ENCODE data around the gene CMPK1.

Gene CMPK1

DNA sequence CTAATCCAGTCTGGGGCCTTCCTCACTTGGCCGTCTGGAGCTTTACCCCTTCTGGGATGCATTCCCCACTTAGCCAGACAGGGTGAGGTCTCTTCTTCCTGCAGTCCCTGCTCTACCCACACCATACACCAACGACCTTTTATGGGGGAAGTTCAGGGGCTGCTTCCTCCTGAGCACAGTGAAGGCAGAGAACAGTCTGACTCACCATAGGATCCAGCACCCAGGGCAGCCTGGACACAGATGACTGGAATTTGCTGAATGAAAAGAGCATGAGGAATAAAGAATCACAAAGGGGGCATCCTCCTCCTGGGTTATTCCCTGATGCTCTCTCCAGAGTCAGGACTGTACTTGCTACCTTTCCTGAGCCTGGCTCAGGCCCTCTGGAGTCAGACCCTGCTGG, 77.8 kb downstream of the CMPK1 start:
- TF ChIP-seq, protein P1, sequence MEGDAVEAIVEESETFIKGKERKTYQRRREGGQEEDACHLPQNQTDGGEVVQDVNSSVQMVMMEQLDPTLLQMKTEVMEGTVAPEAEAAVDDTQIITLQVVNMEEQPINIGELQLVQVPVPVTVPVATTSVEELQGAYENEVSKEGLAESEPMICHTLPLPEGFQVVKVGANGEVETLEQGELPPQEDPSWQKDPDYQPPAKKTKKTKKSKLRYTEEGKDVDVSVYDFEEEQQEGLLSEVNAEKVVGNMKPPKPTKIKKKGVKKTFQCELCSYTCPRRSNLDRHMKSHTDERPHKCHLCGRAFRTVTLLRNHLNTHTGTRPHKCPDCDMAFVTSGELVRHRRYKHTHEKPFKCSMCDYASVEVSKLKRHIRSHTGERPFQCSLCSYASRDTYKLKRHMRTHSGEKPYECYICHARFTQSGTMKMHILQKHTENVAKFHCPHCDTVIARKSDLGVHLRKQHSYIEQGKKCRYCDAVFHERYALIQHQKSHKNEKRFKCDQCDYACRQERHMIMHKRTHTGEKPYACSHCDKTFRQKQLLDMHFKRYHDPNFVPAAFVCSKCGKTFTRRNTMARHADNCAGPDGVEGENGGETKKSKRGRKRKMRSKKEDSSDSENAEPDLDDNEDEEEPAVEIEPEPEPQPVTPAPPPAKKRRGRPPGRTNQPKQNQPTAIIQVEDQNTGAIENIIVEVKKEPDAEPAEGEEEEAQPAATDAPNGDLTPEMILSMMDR (IDR thresholded peaks at IDR 0.05) = no peak

DNA sequence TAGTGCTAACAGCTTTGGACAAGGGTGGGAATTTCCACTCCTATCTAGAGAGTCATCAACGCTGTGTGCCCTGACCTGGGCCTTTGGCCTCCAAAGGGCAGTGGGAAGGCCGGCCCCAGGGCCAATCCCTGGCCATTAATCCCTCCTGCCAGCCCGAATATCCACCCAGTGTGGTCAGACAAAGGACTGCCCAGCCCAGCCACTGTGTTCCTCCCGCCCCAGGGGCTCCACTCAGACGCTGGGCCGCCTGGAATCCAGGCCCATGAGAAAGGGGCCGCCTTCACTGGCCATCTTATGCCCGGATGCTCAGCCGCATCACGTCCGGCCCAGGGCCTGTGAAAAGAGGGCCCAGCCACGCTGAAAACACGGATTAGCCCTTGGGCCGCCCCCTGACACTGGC, 78.8 kb downstream of the CMPK1 start:
- TF ChIP-seq, protein P1 (IDR thresholded peaks at IDR 0.05) = no peak

DNA sequence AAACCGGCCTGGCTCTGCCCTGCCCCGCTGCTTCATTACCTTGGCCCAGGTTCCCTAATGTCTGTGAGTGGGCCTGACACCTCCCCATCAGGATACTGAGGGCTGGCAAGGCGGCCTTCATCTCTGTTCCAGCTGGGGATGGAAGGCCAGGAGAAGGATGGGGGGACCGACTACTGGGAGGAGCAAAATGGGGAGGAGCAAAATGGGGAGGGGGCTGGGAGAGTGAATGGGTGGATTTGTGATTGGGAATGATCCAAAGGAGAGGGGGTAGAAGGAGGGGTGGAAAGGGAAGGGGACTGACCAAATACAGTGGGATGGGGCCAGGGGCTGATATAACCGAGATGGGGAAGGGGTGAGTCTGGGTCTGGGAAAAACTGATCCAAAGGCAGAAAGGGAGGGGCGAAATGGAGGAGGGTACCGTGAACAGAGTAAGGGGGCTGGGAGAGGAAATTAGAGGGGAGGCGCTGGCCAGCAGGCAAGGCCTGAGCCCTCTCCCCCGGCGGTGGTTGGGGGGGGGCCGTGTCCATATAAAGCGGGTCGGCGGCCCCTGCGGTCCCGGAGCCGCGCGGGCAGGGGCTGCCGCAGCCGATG, 82.2 kb downstream of the CMPK1 start, which contains the start of gene FOXE3:
TSS of gene FOXE3 (plus strand) at position 558 of the 591 bp plus-strand sequence. CDS start at position 589, 31 bp downstream.
- TF ChIP-seq, protein P1 (IDR thresholded peaks at IDR 0.05) = no peak

DNA sequence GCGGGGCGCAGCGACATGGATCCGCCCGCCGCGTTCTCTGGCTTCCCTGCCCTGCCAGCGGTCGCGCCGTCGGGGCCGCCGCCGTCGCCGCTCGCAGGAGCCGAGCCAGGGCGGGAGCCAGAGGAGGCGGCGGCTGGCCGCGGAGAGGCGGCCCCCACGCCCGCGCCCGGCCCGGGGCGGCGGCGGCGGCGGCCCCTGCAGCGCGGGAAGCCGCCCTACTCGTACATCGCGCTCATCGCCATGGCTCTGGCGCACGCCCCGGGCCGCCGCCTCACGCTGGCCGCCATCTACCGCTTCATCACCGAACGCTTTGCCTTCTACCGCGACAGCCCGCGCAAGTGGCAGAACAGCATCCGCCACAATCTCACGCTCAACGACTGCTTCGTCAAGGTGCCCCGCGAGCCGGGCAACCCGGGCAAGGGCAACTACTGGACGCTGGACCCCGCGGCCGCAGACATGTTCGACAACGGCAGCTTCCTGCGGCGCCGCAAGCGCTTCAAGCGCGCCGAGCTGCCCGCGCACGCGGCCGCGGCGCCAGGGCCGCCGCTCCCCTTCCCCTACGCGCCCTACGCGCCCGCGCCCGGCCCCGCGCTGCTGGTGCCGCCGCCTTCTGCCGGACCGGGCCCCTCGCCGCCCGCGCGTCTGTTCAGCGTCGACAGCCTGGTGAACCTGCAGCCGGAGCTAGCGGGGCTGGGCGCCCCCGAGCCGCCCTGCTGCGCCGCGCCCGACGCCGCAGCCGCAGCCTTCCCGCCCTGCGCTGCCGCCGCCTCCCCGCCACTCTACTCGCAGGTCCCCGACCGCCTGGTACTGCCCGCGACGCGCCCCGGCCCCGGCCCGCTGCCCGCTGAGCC, 83.0 kb downstream of the CMPK1 start:
- TF ChIP-seq, protein P1 (IDR thresholded peaks at IDR 0.05) = no peak

DNA sequence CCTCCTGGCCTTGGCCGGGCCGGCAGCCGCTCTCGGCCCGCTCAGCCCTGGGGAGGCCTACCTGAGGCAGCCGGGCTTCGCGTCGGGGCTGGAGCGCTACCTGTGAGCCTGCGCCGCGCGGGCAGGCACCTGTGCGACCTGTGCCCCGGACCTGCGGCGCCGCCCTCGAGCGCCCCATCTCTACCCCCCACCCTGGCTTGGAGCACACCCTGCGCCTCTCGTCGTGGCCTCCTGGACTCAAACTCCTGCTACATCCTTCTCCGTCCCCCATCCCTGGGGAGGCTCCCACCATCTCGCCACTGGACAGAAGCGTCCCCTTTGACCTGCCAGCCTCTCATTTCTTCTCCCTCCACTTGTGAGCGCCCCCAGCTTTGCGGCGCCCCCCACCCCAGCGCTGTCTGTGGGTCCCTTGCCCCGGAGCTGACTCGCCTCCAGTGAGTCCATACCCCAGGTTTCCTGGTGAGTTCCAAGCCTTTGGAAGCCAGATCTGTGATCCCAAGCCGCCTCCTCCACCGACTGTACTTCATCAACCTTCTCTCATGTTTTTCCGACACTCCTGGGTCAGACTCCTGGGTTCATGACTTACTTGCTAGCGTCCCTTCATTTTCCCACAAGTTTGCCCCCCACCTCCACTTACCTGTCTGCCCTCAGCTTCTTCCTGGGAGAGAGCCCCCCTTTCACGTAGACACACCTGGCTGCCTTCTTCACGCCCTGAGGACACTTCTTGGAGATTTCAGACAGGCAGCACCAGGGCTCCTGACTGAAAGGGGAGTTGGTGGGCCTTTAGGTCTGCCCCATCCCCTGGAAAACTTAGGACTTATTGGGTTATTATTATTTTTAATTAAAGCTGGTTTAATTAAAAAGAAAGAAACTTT, 83.8 kb downstream of the CMPK1 start:
- TF ChIP-seq, protein P1 (IDR thresholded peaks at IDR 0.05) = no peak

DNA sequence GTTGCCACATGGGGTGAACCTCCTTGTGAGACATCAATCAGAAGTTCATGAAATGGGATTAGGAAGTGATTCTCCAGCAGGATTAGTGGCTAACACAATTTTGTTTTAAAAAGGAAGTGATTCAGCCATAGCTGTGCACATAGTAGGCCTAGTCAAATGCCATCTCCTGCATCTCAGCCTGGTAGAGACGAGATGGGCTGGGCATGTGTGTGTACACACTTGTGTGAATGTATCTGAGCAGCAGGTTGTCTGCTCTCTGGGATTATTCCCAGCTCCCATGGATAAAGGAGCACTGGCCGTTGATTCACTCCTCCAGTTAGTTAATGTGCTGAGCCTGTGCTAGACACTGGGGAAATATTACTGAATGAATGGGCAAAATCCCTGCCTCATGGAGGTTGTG, 84.5 kb downstream of the CMPK1 start:
- TF ChIP-seq, protein P1 (IDR thresholded peaks at IDR 0.05) = no peak

DNA sequence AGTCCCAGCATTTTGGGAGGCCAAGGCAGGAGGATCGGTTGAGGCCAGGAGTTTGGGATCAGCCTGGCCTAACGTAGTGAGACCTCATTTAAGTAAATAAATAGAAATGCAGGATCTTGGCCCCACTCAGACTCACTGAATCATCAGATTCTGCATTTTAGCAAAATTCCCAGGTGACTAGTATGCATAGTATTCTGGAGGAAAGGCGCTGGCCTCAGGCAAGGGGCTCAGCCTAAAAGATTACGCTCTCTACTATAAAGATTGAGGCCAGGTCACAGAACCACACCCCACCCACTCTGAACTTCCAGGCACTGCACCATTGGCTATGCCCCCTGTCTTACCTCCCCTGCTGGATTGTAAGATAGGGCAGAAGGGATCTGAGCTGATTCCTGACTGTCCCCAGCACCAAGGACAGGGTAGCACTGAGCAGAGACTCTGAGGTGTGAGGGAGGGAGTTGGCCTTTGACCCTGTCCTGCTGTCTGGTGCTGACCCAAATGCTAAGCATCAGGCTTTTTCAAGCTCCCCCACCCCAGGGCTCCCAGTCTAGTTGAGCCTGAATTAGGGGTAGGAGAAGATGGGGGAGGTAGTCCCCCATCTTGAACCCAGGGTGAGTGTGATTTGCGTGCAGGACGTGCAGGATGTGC, 85.2 kb downstream of the CMPK1 start:
- TF ChIP-seq, protein P1 (IDR thresholded peaks at IDR 0.05) = no peak
